ENCODE results near the gene ADAMTS2.

GRCh38 chr5:179112469-179113142, 232.7 kb downstream of the ADAMTS2 start:
- TF ChIP-seq, protein P1, sequence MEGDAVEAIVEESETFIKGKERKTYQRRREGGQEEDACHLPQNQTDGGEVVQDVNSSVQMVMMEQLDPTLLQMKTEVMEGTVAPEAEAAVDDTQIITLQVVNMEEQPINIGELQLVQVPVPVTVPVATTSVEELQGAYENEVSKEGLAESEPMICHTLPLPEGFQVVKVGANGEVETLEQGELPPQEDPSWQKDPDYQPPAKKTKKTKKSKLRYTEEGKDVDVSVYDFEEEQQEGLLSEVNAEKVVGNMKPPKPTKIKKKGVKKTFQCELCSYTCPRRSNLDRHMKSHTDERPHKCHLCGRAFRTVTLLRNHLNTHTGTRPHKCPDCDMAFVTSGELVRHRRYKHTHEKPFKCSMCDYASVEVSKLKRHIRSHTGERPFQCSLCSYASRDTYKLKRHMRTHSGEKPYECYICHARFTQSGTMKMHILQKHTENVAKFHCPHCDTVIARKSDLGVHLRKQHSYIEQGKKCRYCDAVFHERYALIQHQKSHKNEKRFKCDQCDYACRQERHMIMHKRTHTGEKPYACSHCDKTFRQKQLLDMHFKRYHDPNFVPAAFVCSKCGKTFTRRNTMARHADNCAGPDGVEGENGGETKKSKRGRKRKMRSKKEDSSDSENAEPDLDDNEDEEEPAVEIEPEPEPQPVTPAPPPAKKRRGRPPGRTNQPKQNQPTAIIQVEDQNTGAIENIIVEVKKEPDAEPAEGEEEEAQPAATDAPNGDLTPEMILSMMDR (IDR thresholded peaks at IDR 0.05): no peak
- TF ChIP-seq POLR2A (IDR thresholded peaks at IDR 0.05): no peak
